Natural killer cell treated with Interleukin-12 subunit alpha and Interleukin-12 subunit beta and Interleukin-15 and Interleukin-18, amount 100 ng/mL, for 72 hours (primary cell): ENCODE measurements around the gene EPSTI1. TPM values are rescaled to one million over a fixed set of nuclear protein-coding genes. Genes with fewer than 3 reads are reported as not detected.
"Not testable (repeated sequence)": the region's sequence is repeated elsewhere in the genome, so short reads cannot be mapped to it uniquely, and the experiment has no call there.

Experiments used
- ATAC-seq, 2 donors: fragments of 150-1000 bp; cut with Tn5 transposase in 1 of 2; sonication (Bioruptor Pico), chemical (Tn5 transposase) in 1 of 2; 2 replicates each; pipeline ENCODE4 v1.10.0; 2021
- DNase-seq: peaks from one replicate; pipeline ENCODE4 v3.0.0; 2022; ENCODE audit warnings: low spot score
- H3K27ac Mint-ChIP-seq, 2 donors: 1 replicate in 1 of 2; 2 replicates in 1 of 2; pipeline ENCODE4 v1.8.0; 2022; ENCODE audit warnings: mixed read lengths in 2 of 2, mild to moderate bottlenecking in 1 of 2, moderate library complexity in 1 of 2
- H3K27me3 Mint-ChIP-seq, 2 donors: 1 replicate in 1 of 2; 2 replicates in 1 of 2; pipeline ENCODE4 v1.8.0; 2022; ENCODE audit warnings: mixed read lengths in 2 of 2
- H3K36me3 Mint-ChIP-seq: one replicate; pipeline ENCODE4 v1.8.0; 2022; ENCODE audit warnings: mixed read lengths
- H3K4me1 Mint-ChIP-seq, 2 donors: 1 replicate in 1 of 2; 2 replicates in 1 of 2; pipeline ENCODE4 v1.8.0; 2022; ENCODE audit warnings: low read depth in 2 of 2, mixed read lengths in 2 of 2, mild to moderate bottlenecking in 1 of 2
- H3K4me3 Mint-ChIP-seq: one replicate; pipeline ENCODE4 v1.8.0; 2022; ENCODE audit warnings: mixed read lengths
- H3K9me3 Mint-ChIP-seq: 2 replicates; pipeline ENCODE4 v1.8.0; 2022; ENCODE audit warnings: mixed read lengths
- total RNA-seq, 2 donors: library from RNA; stranded (reverse); gene quantifications; one replicate each; pipeline ENCODE4 v1.2.3, GENCODE V29; 2022

Gene EPSTI1
- total RNA-seq, 2 donors from 2014 or later, result 29.6 to 37.9 TPM

GRCh38 chr13:42862370-42862769 lies 129.7 kb downstream of the EPSTI1 start:
- ATAC-seq, DNase-seq, H3K9me3 Mint-ChIP-seq, H3K4me3 Mint-ChIP-seq, H3K36me3 Mint-ChIP-seq, H3K27ac Mint-ChIP-seq, H3K4me1 Mint-ChIP-seq: not testable (repeated sequence)
- peaks cover 6 to 22% of the 10 kb centered on the region in 2 donors for H3K27me3 Mint-ChIP-seq

- no peak for ATAC-seq
- no peak for DNase-seq
- Mint-ChIP-seq H3K4me1 (no peaks in the 10 kb centered on the region), H3K36me3 (no peaks in the 10 kb centered on the region), H3K9me3 (no peaks in the 10 kb centered on the region), H3K27me3 (peaks cover 6 to 22% of the 10 kb centered on the region in 2 donors), H3K27ac (no peak overlapping the region), H3K4me3 (no peak overlapping the region)
These were observed 131.6 kb downstream of the EPSTI1 start for GRCh38 chr13:42860485-42860884.

DNA sequence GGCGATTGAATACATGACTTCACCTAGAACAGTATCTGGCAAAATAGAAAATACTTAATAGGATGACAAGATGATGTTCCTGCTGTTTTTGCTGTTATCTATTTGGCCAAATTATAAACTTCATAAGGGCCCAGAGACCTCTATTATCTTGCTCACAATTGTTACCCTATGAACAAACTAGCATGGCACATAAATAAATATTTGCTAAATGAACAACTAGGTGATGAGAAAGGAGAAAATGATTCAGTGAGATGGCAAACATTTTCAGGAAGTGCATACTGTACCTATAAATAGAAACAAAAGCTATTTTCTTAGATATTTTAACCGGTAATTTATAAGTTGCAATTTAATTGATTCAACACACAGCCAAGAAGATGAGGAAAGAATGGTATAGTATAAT lies 132.3 kb downstream of the EPSTI1 start:
- H3K9me3 Mint-ChIP-seq, result no peaks in the 10 kb centered on the region
- DNase-seq (no peak), ATAC-seq (no peak)
- no peak overlapping the region for H3K4me3 Mint-ChIP-seq
- no peaks in the 10 kb centered on the region for H3K4me1 Mint-ChIP-seq
- H3K36me3 Mint-ChIP-seq, result no peaks in the 10 kb centered on the region
- H3K27ac Mint-ChIP-seq, result no peak overlapping the region
- H3K27me3 Mint-ChIP-seq, result peaks cover 6 to 24% of the 10 kb centered on the region in 2 donors

DNA sequence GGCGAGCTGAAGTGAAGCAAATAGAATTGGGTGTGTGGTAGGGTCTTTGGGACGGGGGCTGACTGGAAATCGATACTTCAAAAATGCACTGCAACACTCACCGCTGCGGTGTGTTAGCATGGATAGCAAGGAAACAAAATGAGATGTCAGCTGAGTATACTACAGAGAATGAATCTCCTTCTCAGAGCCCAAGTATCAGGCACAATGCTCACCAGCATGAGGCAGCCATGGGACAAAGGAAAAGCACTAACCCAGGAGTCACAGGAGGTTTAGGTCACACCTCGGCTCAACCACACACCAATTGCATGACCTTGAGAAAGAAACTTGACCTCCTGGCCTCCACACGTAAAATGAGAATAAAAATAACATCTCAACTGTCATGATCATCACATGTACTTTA lies 136.6 kb downstream of the EPSTI1 start:
- Mint-ChIP-seq H3K27me3 (peaks cover 0 to 10% of the 10 kb centered on the region in 2 donors), H3K27ac (no peak overlapping the region), H3K9me3 (no peaks in the 10 kb centered on the region), H3K4me1 (no peaks in the 10 kb centered on the region), H3K4me3 (no peak overlapping the region), H3K36me3 (no peaks in the 10 kb centered on the region)
- DNase-seq (no peak), ATAC-seq (no peak)

- no peaks in the 10 kb centered on the region for H3K36me3 Mint-ChIP-seq
- ATAC-seq (no peak), DNase-seq (no peak)
- no peak overlapping the region for H3K27ac Mint-ChIP-seq
- H3K4me1 Mint-ChIP-seq, result no peaks in the 10 kb centered on the region
- H3K27me3 Mint-ChIP-seq, result peaks cover 1 to 16% of the 10 kb centered on the region in 2 donors
- no peaks in the 10 kb centered on the region for H3K9me3 Mint-ChIP-seq
- H3K4me3 Mint-ChIP-seq, result no peak overlapping the region
These were observed 139.9 kb downstream of the EPSTI1 start for GRCh38 chr13:42852136-42852535.

DNA sequence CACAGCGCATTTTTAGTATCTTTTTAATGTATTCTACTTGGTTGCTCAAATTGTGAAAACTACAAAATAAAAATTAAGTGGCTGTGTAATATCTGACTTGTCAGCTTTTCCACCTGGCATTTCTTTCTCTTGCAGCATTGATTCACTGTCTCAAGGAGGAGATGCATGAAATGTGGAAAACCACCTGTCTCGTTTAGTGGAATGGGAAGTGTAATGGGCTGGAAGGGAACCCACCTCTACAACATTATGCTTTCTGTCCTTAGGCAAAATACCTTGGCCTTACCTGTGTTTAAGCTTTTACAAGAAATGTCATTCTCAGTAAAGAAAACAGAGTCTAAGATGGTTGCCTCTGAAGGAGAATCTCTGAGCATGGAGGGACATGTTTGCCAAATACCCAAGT lies 142.8 kb downstream of the EPSTI1 start:
- peaks cover 2 to 31% of the 10 kb centered on the region in 2 donors for H3K27me3 Mint-ChIP-seq
- no peak overlapping the region for H3K4me3 Mint-ChIP-seq
- ATAC-seq, result no peak
- H3K36me3 Mint-ChIP-seq, result no peaks in the 10 kb centered on the region
- H3K9me3 Mint-ChIP-seq, result no peaks in the 10 kb centered on the region
- H3K27ac Mint-ChIP-seq, result no peak overlapping the region
- DNase-seq, result no peak
- H3K4me1 Mint-ChIP-seq, result no peaks in the 10 kb centered on the region

- H3K27me3 Mint-ChIP-seq, result peaks cover 2 to 29% of the 10 kb centered on the region in 2 donors
- DNase-seq (no peak), ATAC-seq (no peak)
- H3K4me1 Mint-ChIP-seq, result no peaks in the 10 kb centered on the region
- H3K9me3 Mint-ChIP-seq, result no peaks in the 10 kb centered on the region
- no peak overlapping the region for H3K4me3 Mint-ChIP-seq
- no peaks in the 10 kb centered on the region for H3K36me3 Mint-ChIP-seq
- no peak overlapping the region for H3K27ac Mint-ChIP-seq
These were observed 144.0 kb downstream of the EPSTI1 start for GRCh38 chr13:42847891-42848663.

- Mint-ChIP-seq H3K4me3 (no peak overlapping the region), H3K9me3 (no peaks in the 10 kb centered on the region), H3K4me1 (peaks cover 6 to 8% of the 10 kb centered on the region in 2 donors), H3K27ac (no peak overlapping the region), H3K36me3 (no peaks in the 10 kb centered on the region), H3K27me3 (peaks cover 10 to 14% of the 10 kb centered on the region in 2 donors)
- DNase-seq (no peak), ATAC-seq (no peak)
These were observed 154.9 kb downstream of the EPSTI1 start for GRCh38 chr13:42836930-42837690.

Other genes starting within 250 kb of the EPSTI1 start
- not detected for gene FAM216B, start 210.7 kb downstream of the EPSTI1 start, total RNA-seq
- 10 to 100 TPM; 17.6 to 21.0 TPM for gene DNAJC15, start 31.3 kb upstream of the EPSTI1 start, total RNA-seq